Fibroblast of peridontal ligament (primary cell): Measurements from ENCODE around the gene TPM3.
"Not testable (repeated sequence)": the region's sequence is repeated elsewhere in the genome, so short reads cannot be mapped to it uniquely, and the experiment has no call there.

ENCODE experiments used
- DNase-seq: peaks from one replicate; pipeline ENCODE4 v3.0.0-alpha.2; 2010; ENCODE audit errors: extremely low read depth

Gene TPM3

GRCh38 chr1:154205778-154206177 lies 13.9 kb upstream of the TPM3 start:
- not testable (repeated sequence) for DNase-seq

GRCh38 chr1:154199563-154199879 lies 7.6 kb upstream of the TPM3 start:
- peak; percentile 38 for DNase-seq

- DNase-seq = peak; percentile 80
Observed at GRCh38 chr1:154198756-154199562, 7.1 kb upstream of the TPM3 start.

GRCh38 chr1:154193821-154194220 lies 1.9 kb upstream of the TPM3 start:
- no peak for DNase-seq

- no peak for DNase-seq
Observed at GRCh38 chr1:154192476-154192875, 576 bp upstream of the TPM3 start.

GRCh38 chr1:154190550-154190949 lies 1.4 kb downstream of the TPM3 start:
- DNase-seq = peak; percentile 35

GRCh38 chr1:154186852-154187501 lies 4.9 kb downstream of the TPM3 start:
- DNase-seq = no peak

GRCh38 chr1:154186177-154186576 lies 5.7 kb downstream of the TPM3 start:
- peak; percentile 37 for DNase-seq

- peak; percentile 87 for DNase-seq
Observed at GRCh38 chr1:154183046-154183915, 8.6 kb downstream of the TPM3 start.

GRCh38 chr1:154182344-154183045 lies 9.4 kb downstream of the TPM3 start:
- peak; percentile 63 for DNase-seq

- no peak for DNase-seq
Observed at GRCh38 chr1:154181944-154182343, 10.0 kb downstream of the TPM3 start.

GRCh38 chr1:154179946-154180687 lies 11.8 kb downstream of the TPM3 start:
- no peak for DNase-seq

GRCh38 chr1:154178911-154179811 lies 12.7 kb downstream of the TPM3 start:
- DNase-seq = no peak

GRCh38 chr1:154178013-154178412 lies 13.9 kb downstream of the TPM3 start:
- DNase-seq = no peak

- peak; percentile 76 for DNase-seq
Observed at GRCh38 chr1:154176337-154176736, 15.6 kb downstream of the TPM3 start.

GRCh38 chr1:154174654-154175053 lies 17.2 kb downstream of the TPM3 start:
- DNase-seq = no peak

GRCh38 chr1:154171880-154172279 lies 20.0 kb downstream of the TPM3 start:
- DNase-seq = no peak

GRCh38 chr1:154171223-154171583 lies 20.7 kb downstream of the TPM3 start:
- no peak for DNase-seq

GRCh38 chr1:154170547-154171222 lies 21.2 kb downstream of the TPM3 start:
- no peak for DNase-seq

- no peak for DNase-seq
Observed at GRCh38 chr1:154167461-154167860, 24.4 kb downstream of the TPM3 start.
